SU-DHL-6 (cell line): Measurements from ENCODE around the gene ROGDI.

ENCODE experiments used
- H2AFZ ChIP-seq: fragments of 200-600 bp; sonication (generic); 2 replicates; pipeline ENCODE4 v1.6.1; 2014; ENCODE audit warnings: low read depth, mild to moderate bottlenecking, moderate library complexity, mixed read lengths, antibody characterized with exemption, low read length; ENCODE audit not compliant: severe bottlenecking
- H3F3A ChIP-seq: fragments of 200-600 bp; shearing (Covaris generic); 2 replicates; pipeline ENCODE4 v1.6.0; 2016; ENCODE audit warnings: antibody characterized with exemption, mild to moderate bottlenecking; ENCODE audit not compliant: insufficient read depth
- H3K27ac ChIP-seq: fragments of 200-600 bp; sonication (generic); 2 replicates; pipeline ENCODE4 v1.5.1; 2016; ENCODE audit warnings: low read depth, mild to moderate bottlenecking, low read length, moderate library complexity, mixed read lengths
- H3K27me3 ChIP-seq: fragments of 200-600 bp; sonication (generic), shearing (Covaris generic); 2 replicates; pipeline ENCODE4 v1.6.0; 2014; ENCODE audit warnings: mild to moderate bottlenecking, low read length
- H3K36me3 ChIP-seq: fragments of 200-600 bp; sonication (generic); 2 replicates; pipeline ENCODE4 v1.6.1; 2014; ENCODE audit warnings: mild to moderate bottlenecking, low read length, mixed read lengths
- H3K4me2 ChIP-seq: fragments of 300-600, 200-600 bp; shearing (Covaris generic), sonication (generic); 2 replicates; pipeline ENCODE4 v1.6.0; 2014; ENCODE audit warnings: low read length, low read depth, mild to moderate bottlenecking; ENCODE audit not compliant: poor library complexity, severe bottlenecking
- H3K4me3 ChIP-seq: fragments of 200-600 bp; sonication (generic); 2 replicates; pipeline ENCODE4 v1.5.1; 2014; ENCODE audit warnings: antibody characterized with exemption, low read length, mild to moderate bottlenecking, mixed read lengths; ENCODE audit not compliant: insufficient read depth, poor library complexity, severe bottlenecking
- H3K79me2 ChIP-seq: fragments of 200-600 bp; sonication (generic); 2 replicates; pipeline ENCODE4 v1.6.1; 2014; ENCODE audit warnings: mild to moderate bottlenecking, low read length, moderate library complexity; ENCODE audit not compliant: insufficient read depth
- H3K9ac ChIP-seq: fragments of 200-600 bp; sonication (generic); 2 replicates; pipeline ENCODE4 v1.7.0; 2014; ENCODE audit warnings: mild to moderate bottlenecking, low read length
- H3K9me2 ChIP-seq: fragments of 200-600 bp; sonication (generic); replicated peaks from 2 replicates; pipeline ENCODE4 v1.6.1; 2014; ENCODE audit warnings: low read length; ENCODE audit not compliant: insufficient read depth
- H3K9me3 ChIP-seq: fragments of 200-600 bp; sonication (generic); 2 replicates; pipeline ENCODE4 v1.6.1; 2014; ENCODE audit warnings: low read length, mixed read lengths; ENCODE audit not compliant: insufficient read depth
- H4K20me1 ChIP-seq: fragments of 200-600 bp; sonication (generic); 2 replicates; pipeline ENCODE4 v1.6.1; 2014; ENCODE audit warnings: low read depth, mild to moderate bottlenecking, antibody characterized with exemption, low read length, moderate library complexity, mixed read lengths
- CTCF ChIP-seq: fragments of 200-600 bp; sonication (generic); IDR thresholded peaks from one replicate; pipeline ENCODE4 v1.5.1; 2017; ENCODE audit warnings: antibody characterized with exemption, mild to moderate bottlenecking, low read length, moderate library complexity; ENCODE audit not compliant: insufficient read depth, poor library complexity, severe bottlenecking
- EZH2phosphoT487 ChIP-seq: fragments of 200-600 bp; sonication (generic), shearing (Covaris generic); conservative IDR thresholded peaks from 2 replicates; pipeline ENCODE4 v1.6.1; 2018; ENCODE audit warnings: mild to moderate bottlenecking, antibody characterized with exemption, low read length, moderate library complexity, mixed read lengths

ROGDI gene

GRCh38 chr16:4830408-4830807 is 28.0 kb upstream of the ROGDI start:
- no peaks in the 10 kb centered on the region for H3F3A ChIP-seq
- no peaks in the 10 kb centered on the region for H3K9me2 ChIP-seq
- H3K4me2 ChIP-seq = no peak overlapping the region
- H3K27ac ChIP-seq = no peak overlapping the region
- TF ChIP-seq CTCF (no peak), EZH2phosphoT487 (no peak)
- H3K27me3 ChIP-seq = no peaks in the 10 kb centered on the region
- no peak overlapping the region for H2AFZ ChIP-seq
- no peak overlapping the region for H3K9ac ChIP-seq
- 0 out of 2 replicates have a peak, but pooled peaks cover 11% of the 10 kb centered on the region for H3K79me2 ChIP-seq
- no peaks in the 10 kb centered on the region for H3K9me3 ChIP-seq
- H3K36me3 ChIP-seq = peaks cover 13% of the 10 kb centered on the region; the same call in 1 of the 2 replicates
- H3K4me3 ChIP-seq = no peak overlapping the region
- no peaks in the 10 kb centered on the region for H4K20me1 ChIP-seq

GRCh38 chr16:4828567-4829321 is 26.3 kb upstream of the ROGDI start:
- TF ChIP-seq EZH2phosphoT487 (no peak), CTCF (no peak)
- Histone ChIP-seq H3K36me3 (peaks cover 13% of the 10 kb centered on the region; the same call in 1 of the 2 replicates), H3K27me3 (no peaks in the 10 kb centered on the region), H3K4me3 (no peak overlapping the region), H3K79me2 (0 out of 2 replicates have a peak, but pooled peaks cover 3% of the 10 kb centered on the region), H3F3A (no peaks in the 10 kb centered on the region), H3K27ac (no peak overlapping the region), H3K4me2 (no peak overlapping the region), H3K9me2 (no peaks in the 10 kb centered on the region), H3K9ac (no peak overlapping the region), H4K20me1 (no peaks in the 10 kb centered on the region), H3K9me3 (no peaks in the 10 kb centered on the region), H2AFZ (no peak overlapping the region)

- Histone ChIP-seq H3K4me2 (no peak overlapping the region), H3K36me3 (peaks cover 16% of the 10 kb centered on the region; the same call in 1 of the 2 replicates), H3K9me3 (no peaks in the 10 kb centered on the region), H2AFZ (no peak overlapping the region), H3K9ac (no peak overlapping the region), H3K4me3 (no peak overlapping the region), H3K27ac (no peak overlapping the region), H4K20me1 (no peaks in the 10 kb centered on the region), H3K79me2 (no peaks in the 10 kb centered on the region), H3F3A (no peaks in the 10 kb centered on the region), H3K9me2 (no peaks in the 10 kb centered on the region), H3K27me3 (no peaks in the 10 kb centered on the region)
- TF ChIP-seq EZH2phosphoT487 = no peak
- TF ChIP-seq CTCF = no peak
Measured at GRCh38 chr16:4826980-4827379, 24.5 kb upstream of the ROGDI start.
